GM12864 (cell line): ENCODE data around the gene TBRG4.

Experiments used
- DNase-seq: peaks from one replicate; pipeline ENCODE4 v3.0.0-alpha.2; 2011; ENCODE audit warnings: low read depth
- H3K4me3 ChIP-seq: 2 replicates; pipeline ENCODE4 v1.5.1; 2011; ENCODE audit warnings: mild to moderate bottlenecking, low read depth, low read length, control low read depth
- TF ChIP-seq, protein P1 (sequence below): IDR thresholded peaks from 2 replicates; pipeline ENCODE4 v1.5.1; 2011; ENCODE audit warnings: low read depth, mild to moderate bottlenecking, moderate library complexity, low read length, control low read depth, inconsistent platforms; ENCODE audit errors: missing control alignments

TBRG4 gene

DNA sequence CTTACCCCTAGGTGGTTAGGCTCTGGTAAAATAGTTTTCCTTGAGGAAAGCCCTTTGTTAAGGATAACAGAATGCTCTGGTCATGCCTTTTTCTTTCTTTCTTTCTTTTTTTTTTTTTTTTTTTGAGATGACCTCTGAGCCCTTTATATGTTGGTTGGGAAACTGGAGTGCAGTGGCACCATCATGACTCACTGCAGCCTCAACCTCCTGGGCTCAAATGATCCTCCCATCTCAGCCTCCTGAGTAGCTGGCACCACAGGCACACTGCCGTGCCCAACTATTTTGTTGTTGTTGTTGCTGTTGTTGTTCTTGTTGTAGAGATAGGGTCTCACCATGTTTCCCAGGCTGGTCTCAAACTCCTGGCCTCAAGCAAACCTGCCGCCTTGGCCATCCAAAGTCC lies 50.1 kb downstream of the TBRG4 start:
- no peak for DNase-seq
- H3K4me3 ChIP-seq: no peak overlapping the region
- TF ChIP-seq, protein P1, sequence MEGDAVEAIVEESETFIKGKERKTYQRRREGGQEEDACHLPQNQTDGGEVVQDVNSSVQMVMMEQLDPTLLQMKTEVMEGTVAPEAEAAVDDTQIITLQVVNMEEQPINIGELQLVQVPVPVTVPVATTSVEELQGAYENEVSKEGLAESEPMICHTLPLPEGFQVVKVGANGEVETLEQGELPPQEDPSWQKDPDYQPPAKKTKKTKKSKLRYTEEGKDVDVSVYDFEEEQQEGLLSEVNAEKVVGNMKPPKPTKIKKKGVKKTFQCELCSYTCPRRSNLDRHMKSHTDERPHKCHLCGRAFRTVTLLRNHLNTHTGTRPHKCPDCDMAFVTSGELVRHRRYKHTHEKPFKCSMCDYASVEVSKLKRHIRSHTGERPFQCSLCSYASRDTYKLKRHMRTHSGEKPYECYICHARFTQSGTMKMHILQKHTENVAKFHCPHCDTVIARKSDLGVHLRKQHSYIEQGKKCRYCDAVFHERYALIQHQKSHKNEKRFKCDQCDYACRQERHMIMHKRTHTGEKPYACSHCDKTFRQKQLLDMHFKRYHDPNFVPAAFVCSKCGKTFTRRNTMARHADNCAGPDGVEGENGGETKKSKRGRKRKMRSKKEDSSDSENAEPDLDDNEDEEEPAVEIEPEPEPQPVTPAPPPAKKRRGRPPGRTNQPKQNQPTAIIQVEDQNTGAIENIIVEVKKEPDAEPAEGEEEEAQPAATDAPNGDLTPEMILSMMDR: no peak

DNA sequence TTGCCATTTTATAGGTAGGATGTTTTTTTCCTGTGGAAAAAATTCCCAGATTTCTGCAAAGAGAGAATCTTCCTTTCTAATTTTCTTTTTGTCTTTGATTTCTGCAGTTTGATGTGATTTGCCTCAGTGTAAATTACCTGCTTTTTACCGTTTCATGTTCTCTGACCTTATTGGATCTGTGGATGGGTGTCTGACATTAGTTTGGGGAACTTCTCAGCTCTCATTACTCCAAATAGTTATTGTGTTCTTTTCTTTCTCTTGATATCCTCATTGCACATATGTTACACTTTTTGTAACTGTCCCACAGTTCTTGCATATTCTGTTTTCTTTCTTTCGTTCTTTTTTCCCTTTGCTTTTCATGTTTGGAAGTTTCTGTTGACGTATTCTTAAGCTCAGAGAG lies 51.2 kb downstream of the TBRG4 start:
- TF ChIP-seq, protein P1: no peak
- no peak for DNase-seq
- no peak overlapping the region for H3K4me3 ChIP-seq

DNA sequence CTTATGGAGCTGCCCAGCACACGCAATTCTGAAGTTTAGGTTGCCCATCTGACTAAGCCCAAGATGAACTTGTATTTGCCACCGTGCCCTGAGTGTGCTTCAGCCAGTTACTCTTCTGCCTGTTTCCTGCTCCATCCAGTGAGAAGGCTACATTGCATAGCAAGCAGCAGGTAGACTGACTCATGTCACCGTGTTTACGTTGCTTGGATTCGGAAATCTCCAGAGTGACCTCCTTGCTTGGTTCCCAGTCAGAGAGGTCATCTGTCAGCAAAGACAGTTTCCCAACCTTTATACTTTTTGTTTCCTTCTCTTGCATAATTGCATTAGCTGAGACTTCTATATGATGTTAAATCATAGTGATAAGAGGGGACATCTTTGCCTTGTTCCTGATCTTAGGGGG lies 53.6 kb downstream of the TBRG4 start:
- no peak for DNase-seq
- TF ChIP-seq, protein P1: no peak
- H3K4me3 ChIP-seq: no peak overlapping the region

DNA sequence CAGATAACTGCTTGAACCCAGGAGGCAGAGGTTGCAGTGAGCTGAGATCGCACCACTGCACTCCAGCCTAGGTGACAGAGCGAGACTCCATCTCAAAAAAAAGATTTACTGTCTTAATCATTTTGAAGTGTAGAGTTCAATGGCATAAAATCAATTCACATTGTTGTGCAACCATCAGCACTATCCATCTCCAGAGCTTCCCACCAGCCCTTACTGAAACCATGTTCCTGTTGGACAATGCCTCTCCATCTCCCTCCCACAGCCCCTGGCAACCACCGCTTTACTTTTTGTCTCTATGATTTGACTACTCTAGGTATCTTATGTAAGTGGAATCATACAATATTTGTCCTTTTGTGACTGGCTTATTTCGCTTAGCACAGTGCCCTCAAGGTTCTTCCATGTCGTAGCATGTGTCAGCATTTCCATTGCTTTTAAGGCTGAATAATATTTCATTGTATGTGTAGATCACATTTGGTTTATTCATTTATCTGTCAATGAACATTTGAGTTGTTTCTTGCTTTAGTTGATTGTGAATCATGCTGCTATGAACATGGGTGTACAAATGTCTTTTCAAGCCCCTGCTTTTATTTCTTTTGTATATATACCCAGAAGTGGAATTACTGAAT lies 55.8 kb downstream of the TBRG4 start:
- DNase-seq: no peak
- no peak overlapping the region for H3K4me3 ChIP-seq
- TF ChIP-seq, protein P1: no peak

DNA sequence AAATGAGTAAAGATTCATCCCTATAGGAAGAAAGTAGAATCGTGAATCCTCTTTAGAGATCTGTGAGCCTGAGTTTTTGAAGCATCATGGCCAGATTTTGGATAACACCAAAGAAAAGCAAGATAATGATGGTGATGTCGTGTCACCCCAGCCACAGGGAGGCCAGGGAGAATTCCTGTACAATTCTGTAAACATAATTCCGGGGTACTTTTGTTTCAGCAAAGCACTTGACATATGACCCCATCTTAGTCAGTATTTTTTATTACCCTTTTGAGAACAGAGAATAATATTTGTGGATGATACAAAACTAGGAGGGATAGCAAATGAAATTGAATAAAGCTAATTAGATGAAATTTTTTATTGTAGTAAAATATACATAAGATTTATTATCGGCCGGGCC lies 56.5 kb downstream of the TBRG4 start:
- TF ChIP-seq, protein P1: no peak
- H3K4me3 ChIP-seq: no peak overlapping the region
- DNase-seq: no peak

DNA sequence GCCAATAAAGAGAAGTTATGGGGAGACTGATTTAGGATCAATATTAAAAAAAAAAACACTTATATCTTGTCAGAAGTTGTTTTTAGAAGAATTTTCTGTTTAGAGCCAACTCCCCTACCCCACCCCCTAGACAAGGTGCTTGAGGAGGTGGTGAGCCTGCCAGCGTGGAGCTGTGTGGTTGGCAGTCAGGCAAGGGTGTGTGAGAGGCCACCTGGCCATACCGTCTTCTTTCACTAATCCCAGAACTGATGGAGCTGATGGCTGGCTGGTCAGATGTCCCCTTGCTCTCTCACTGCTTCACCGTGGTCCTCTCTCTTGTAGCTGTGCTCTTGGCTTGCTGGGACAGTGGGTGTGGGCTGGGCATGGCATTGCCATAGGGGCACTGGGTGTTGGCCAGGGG lies 57.1 kb downstream of the TBRG4 start:
- DNase-seq: no peak
- no peak overlapping the region for H3K4me3 ChIP-seq
- TF ChIP-seq, protein P1: no peak

DNA sequence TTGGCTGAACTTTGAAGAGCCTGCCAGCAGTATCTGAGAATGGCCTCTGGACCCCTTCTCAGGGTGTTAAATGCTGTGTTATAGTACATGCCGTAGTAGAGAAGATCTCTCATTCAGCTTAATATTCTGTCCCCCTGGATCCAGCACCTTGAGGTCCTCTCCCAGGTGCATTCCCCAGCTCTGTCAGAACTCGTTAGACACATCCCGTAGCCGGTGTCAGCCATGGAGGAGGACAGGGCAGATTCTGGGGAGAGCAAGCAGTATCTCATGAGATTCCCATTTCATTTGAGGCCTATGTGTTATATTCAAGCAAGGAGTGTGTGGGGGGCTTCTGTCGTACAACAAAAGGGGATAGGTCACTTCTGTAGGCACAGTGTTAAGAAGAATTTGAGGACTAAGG lies 57.6 kb downstream of the TBRG4 start:
- TF ChIP-seq, protein P1: no peak
- H3K4me3 ChIP-seq: no peak overlapping the region
- no peak for DNase-seq
